Smooth muscle cell (in vitro differentiated cells): ENCODE measurements around the gene PHF24. TPM values are rescaled to one million over a fixed set of nuclear protein-coding genes. Genes with fewer than 3 reads are reported as not detected.

Experiments
- DNase-seq: peaks from one replicate; lab custom pipeline; 2025; ENCODE audit not compliant: unreplicated experiment; lab: John Stamatoyannopoulos, UW
- H2AFZ ChIP-seq: fragments of 200-600 bp; sonication (generic); 2 replicates; pipeline ENCODE4 v1.6.0; 2016; ENCODE audit warnings: antibody characterized with exemption, low read depth, mild to moderate bottlenecking
- H3F3A ChIP-seq: fragments of 200-600 bp; sonication (generic); 2 replicates; pipeline ENCODE4 v1.6.0; 2017; ENCODE audit warnings: antibody characterized with exemption, low read depth
- H3K27ac ChIP-seq: fragments of 200-600 bp; sonication (generic); 2 replicates; pipeline ENCODE4 v1.5.1; 2016; ENCODE audit warnings: low read depth, mild to moderate bottlenecking
- H3K27me3 ChIP-seq: fragments of 200-600 bp; sonication (generic); 2 replicates; pipeline ENCODE4 v1.6.1; 2016; ENCODE audit warnings: low read depth, mild to moderate bottlenecking
- H3K36me3 ChIP-seq: fragments of 200-600 bp; sonication (generic); 2 replicates; pipeline ENCODE4 v1.5.1; 2016; ENCODE audit warnings: low read depth
- H3K4me1 ChIP-seq: fragments of 200-600 bp; sonication (generic); 2 replicates; pipeline ENCODE4 v1.5.1; 2016; ENCODE audit warnings: low read depth
- H3K4me2 ChIP-seq: fragments of 200-600 bp; sonication (generic); 2 replicates; pipeline ENCODE4 v1.6.0; 2016; ENCODE audit warnings: mild to moderate bottlenecking
- H3K4me3 ChIP-seq: fragments of 200-600 bp; sonication (generic); 2 replicates; pipeline ENCODE4 v1.5.1; 2016; ENCODE audit warnings: mild to moderate bottlenecking
- H3K79me2 ChIP-seq: fragments of 200-600 bp; sonication (generic); 2 replicates; pipeline ENCODE4 v1.6.0; 2016; ENCODE audit warnings: low read depth, mild to moderate bottlenecking
- H3K9ac ChIP-seq: fragments of 200-600 bp; sonication (generic); 2 replicates; pipeline ENCODE4 v1.6.0; 2016; ENCODE audit warnings: low read depth
- H3K9me3 ChIP-seq: fragments of 200-600 bp; sonication (generic); replicated peaks from 2 replicates; pipeline ENCODE4 v1.5.1; 2016; ENCODE audit warnings: low read depth
- H4K20me1 ChIP-seq: fragments of 200-600 bp; sonication (generic); 2 replicates; pipeline ENCODE4 v1.6.0; 2016; ENCODE audit warnings: low read depth
- CTCF ChIP-seq: fragments of 200-600 bp; sonication (generic); IDR thresholded peaks from 2 replicates; pipeline ENCODE4 v1.5.1; 2017; ENCODE audit warnings: borderline replicate concordance, mild to moderate bottlenecking, antibody characterized with exemption; ENCODE audit not compliant: insufficient read depth, poor library complexity, severe bottlenecking
- WGBS: methylation state at CpG from one replicate; pipeline ENCODE4 v1.1.7; 2016; ENCODE audit warnings: low lambda C conversion rate; 5-methylcytosine and 5-hydroxymethylcytosine counted together
- polyA plus RNA-seq: library from polyadenylated mRNA; unstranded; fragments of >200 nt; fragmentation: Nextera tagmentation; extraction: Ambion mirVana; gene quantifications from 2 replicates; pipeline ENCODE4 v1.2.1, GENCODE V29; 2016
- total RNA-seq: library from RNA; depleted of rRNA; stranded (reverse); fragments of >200 nt; gene quantifications from 2 replicates; pipeline ENCODE4 v1.2.3, GENCODE V29; 2014

PHF24 gene
- total and polyA plus RNA-seq, 2 experiments from 2014 or later: 0.07 to 0.22 TPM

GRCh38 chr9:34964458-34964857, 6.4 kb downstream of the PHF24 start:
- H3K4me1 ChIP-seq: peaks cover 25% of the 10 kb centered on the region
- no peaks in the 10 kb centered on the region for H4K20me1 ChIP-seq
- no peak for TF ChIP-seq CTCF
- no peaks in the 10 kb centered on the region for H3K36me3 ChIP-seq
- H3K27ac ChIP-seq: no peak overlapping the region
- H3F3A ChIP-seq: no peaks in the 10 kb centered on the region
- H3K4me2 ChIP-seq: no peak overlapping the region
- DNase-seq: no peak
- no peaks in the 10 kb centered on the region for H3K79me2 ChIP-seq
- no peaks in the 10 kb centered on the region for H3K9me3 ChIP-seq
- WGBS: 86% methylated on average over 3 of the region's 3 CpGs
- no peak overlapping the region for H3K9ac ChIP-seq
- H3K4me3 ChIP-seq: no peak overlapping the region
- no peak overlapping the region for H2AFZ ChIP-seq
- peaks cover 53% of the 10 kb centered on the region for H3K27me3 ChIP-seq

- Histone ChIP-seq H3K9me3 (no peaks in the 10 kb centered on the region), H2AFZ (no peak overlapping the region), H4K20me1 (no peaks in the 10 kb centered on the region), H3K27me3 (peaks cover 34% of the 10 kb centered on the region), H3K4me2 (no peak overlapping the region), H3K4me1 (no peaks in the 10 kb centered on the region), H3K36me3 (no peaks in the 10 kb centered on the region), H3K79me2 (no peaks in the 10 kb centered on the region), H3F3A (no peaks in the 10 kb centered on the region), H3K9ac (no peak overlapping the region), H3K27ac (no peak overlapping the region), H3K4me3 (no peak overlapping the region)
- TF ChIP-seq CTCF: no peak
- no peak for DNase-seq
- 96% methylated on average over 21 of the region's 21 CpGs for whole genome bisulfite sequencing
Measured at GRCh38 chr9:34971146-34971811, 13.2 kb downstream of the PHF24 start.

DNA sequence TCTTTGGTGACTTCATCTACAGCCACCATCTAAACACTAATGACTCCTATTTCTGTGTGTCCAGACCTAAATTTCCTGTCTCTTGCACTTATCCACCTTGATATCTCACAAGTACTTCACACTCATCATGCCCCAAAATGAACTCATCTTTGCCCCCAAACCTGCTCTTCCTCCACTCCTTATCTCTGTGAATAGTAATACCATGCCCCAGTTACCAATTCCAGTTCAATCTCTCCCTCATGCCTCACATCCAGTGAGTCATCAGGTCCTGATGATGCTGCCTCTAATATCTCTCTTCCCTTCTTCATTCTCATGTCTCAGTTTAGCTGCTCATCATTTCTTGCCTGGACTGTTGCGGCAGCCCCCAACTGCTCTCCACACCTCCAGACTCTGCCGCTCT, 16.6 kb downstream of the PHF24 start:
- Histone ChIP-seq H3F3A (no peaks in the 10 kb centered on the region), H3K9me3 (no peaks in the 10 kb centered on the region), H3K4me2 (no peak overlapping the region), H4K20me1 (no peaks in the 10 kb centered on the region), H3K9ac (no peak overlapping the region), H3K27ac (no peak overlapping the region), H3K79me2 (no peaks in the 10 kb centered on the region), H2AFZ (no peak overlapping the region), H3K27me3 (peaks cover 15% of the 10 kb centered on the region), H3K4me3 (no peak overlapping the region), H3K36me3 (no peaks in the 10 kb centered on the region), H3K4me1 (no peaks in the 10 kb centered on the region)
- WGBS: 90% methylated on average over 2 of the region's 2 CpGs
- no peak for TF ChIP-seq CTCF
- no peak for DNase-seq

DNA sequence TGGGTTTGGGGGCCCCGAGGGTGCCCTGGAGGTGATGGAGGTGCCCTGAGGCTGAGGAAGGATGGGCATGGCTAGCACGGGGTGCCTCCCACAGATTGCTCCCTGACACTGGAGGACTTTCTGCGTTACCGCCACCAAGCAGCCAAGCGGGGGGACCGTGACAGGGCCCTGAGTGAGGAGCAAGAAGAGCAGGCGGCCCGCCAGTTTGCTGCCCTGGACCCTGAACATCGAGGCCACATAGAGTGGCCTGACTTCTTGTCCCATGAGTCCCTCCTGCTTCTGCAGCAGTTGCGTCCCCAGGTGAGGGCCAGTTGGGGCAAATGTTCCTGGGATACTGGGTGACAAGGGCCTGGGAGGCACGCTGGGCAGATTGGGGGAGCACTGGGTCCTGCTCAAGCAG, 18.4 kb downstream of the PHF24 start:
- no peaks in the 10 kb centered on the region for H3K4me1 ChIP-seq
- H3K4me2 ChIP-seq: no peak overlapping the region
- no peaks in the 10 kb centered on the region for H3K9me3 ChIP-seq
- DNase-seq: no peak
- WGBS: 93% methylated on average over 11 of the region's 11 CpGs
- H3K79me2 ChIP-seq: no peaks in the 10 kb centered on the region
- peaks cover 8% of the 10 kb centered on the region for H3K27me3 ChIP-seq
- no peaks in the 10 kb centered on the region for H3K36me3 ChIP-seq
- H2AFZ ChIP-seq: no peak overlapping the region
- TF ChIP-seq CTCF: no peak
- no peak overlapping the region for H3K27ac ChIP-seq
- H3F3A ChIP-seq: no peaks in the 10 kb centered on the region
- no peaks in the 10 kb centered on the region for H4K20me1 ChIP-seq
- no peak overlapping the region for H3K4me3 ChIP-seq
- H3K9ac ChIP-seq: no peak overlapping the region
